GM23338 (cell line): ENCODE measurements around the gene CIAPIN1. TPM values are rescaled to one million over a fixed set of nuclear protein-coding genes. Genes with fewer than 3 reads are reported as not detected.

ENCODE experiments used
- ATAC-seq: fragments of 200-7000 bp; cut with Tn5 transposase; 3 replicates; pipeline ENCODE4 v1.9.1; 2020
- DNase-seq: peaks from one replicate; pipeline ENCODE4 v3.0.0-alpha.2; 2015; ENCODE audit warnings: low spot score
- H2AFZ ChIP-seq: fragments of 200-600 bp; sonication (generic); 2 replicates; pipeline ENCODE4 v1.8.0; 2016; ENCODE audit warnings: antibody characterized with exemption, mild to moderate bottlenecking, moderate library complexity
- H3F3A ChIP-seq: fragments of 200-600 bp; sonication (generic); replicated peaks from 2 replicates; pipeline ENCODE4 v1.8.0; 2017; ENCODE audit warnings: antibody characterized with exemption, mixed run types, low read depth
- H3K27ac ChIP-seq: fragments of 200-600 bp; sonication (generic); 2 replicates; pipeline ENCODE4 v1.6.1; 2016; ENCODE audit warnings: low read depth
- H3K27me3 ChIP-seq: fragments of 200-600 bp; sonication (generic); 2 replicates; pipeline ENCODE4 v1.8.0; 2016; ENCODE audit warnings: mild to moderate bottlenecking, mixed run types, moderate library complexity; ENCODE audit not compliant: insufficient read depth
- H3K36me3 ChIP-seq: fragments of 200-600 bp; sonication (generic); 2 replicates; pipeline ENCODE4 v1.8.0; 2016; ENCODE audit warnings: mild to moderate bottlenecking; ENCODE audit not compliant: insufficient read depth
- H3K4me1 ChIP-seq: fragments of 200-600 bp; sonication (generic); 2 replicates; pipeline ENCODE4 v1.8.0; 2016; ENCODE audit warnings: mild to moderate bottlenecking, moderate library complexity; ENCODE audit not compliant: insufficient read depth
- H3K4me2 ChIP-seq: fragments of 200-600 bp; sonication (generic); 2 replicates; pipeline ENCODE4 v1.7.1; 2017; ENCODE audit warnings: mixed run types
- H3K4me3 ChIP-seq: fragments of 200-600 bp; sonication (generic); 2 replicates; pipeline ENCODE4 v1.6.1; 2016; ENCODE audit warnings: mixed run types
- H3K79me2 ChIP-seq: fragments of 200-600 bp; sonication (generic); replicated peaks from 2 replicates; pipeline ENCODE4 v1.8.0; 2017; ENCODE audit warnings: mild to moderate bottlenecking; ENCODE audit not compliant: insufficient read depth
- H3K9me2 ChIP-seq: fragments of 200-600 bp; sonication (generic); 2 replicates; pipeline ENCODE4 v1.8.0; 2017; ENCODE audit not compliant: insufficient read depth
- H4K20me1 ChIP-seq: fragments of 200-600 bp; sonication (generic); replicated peaks from 2 replicates; pipeline ENCODE4 v1.8.0; 2017; ENCODE audit warnings: mild to moderate bottlenecking; ENCODE audit not compliant: insufficient read depth
- H3K27ac Mint-ChIP-seq: 2 replicates; pipeline ENCODE4 v1.8.0; 2020; ENCODE audit warnings: inconsistent platforms, mild to moderate bottlenecking, moderate library complexity, mixed read lengths
- H3K27me3 Mint-ChIP-seq: 3 replicates; pipeline ENCODE4 v1.8.0; 2022; ENCODE audit warnings: low read depth, mild to moderate bottlenecking, moderate library complexity, mixed read lengths, inconsistent platforms; ENCODE audit not compliant: insufficient read depth, poor library complexity
- H3K36me3 Mint-ChIP-seq: 3 replicates; pipeline ENCODE4 v1.8.0; 2021; ENCODE audit warnings: low read depth, mild to moderate bottlenecking, inconsistent platforms, moderate library complexity, mixed read lengths
- H3K4me1 Mint-ChIP-seq: 3 replicates; pipeline ENCODE4 v1.8.0; 2020; ENCODE audit warnings: mild to moderate bottlenecking, inconsistent platforms, mixed read lengths
- H3K4me3 Mint-ChIP-seq: 3 replicates; pipeline ENCODE4 v1.8.0; 2021; ENCODE audit warnings: moderate library complexity, mild to moderate bottlenecking, inconsistent platforms, mixed read lengths
- H3K9me3 Mint-ChIP-seq: 3 replicates; pipeline ENCODE4 v1.8.0; 2020; ENCODE audit warnings: moderate library complexity, mild to moderate bottlenecking, inconsistent platforms, mixed read lengths
- EZH2 ChIP-seq: fragments of 200-600 bp; sonication (generic); IDR thresholded peaks from one replicate; pipeline ENCODE4 v1.8.0; 2017; ENCODE audit warnings: antibody characterized with exemption, mild to moderate bottlenecking, low read depth; ENCODE audit not compliant: unreplicated experiment
- POLR2AphosphoS5 ChIP-seq: IDR thresholded peaks from 2 replicates; pipeline ENCODE4 v1.6.1; 2016; ENCODE audit warnings: antibody characterized with exemption, low read depth
- polyA plus RNA-seq: library from polyadenylated mRNA; unstranded; fragments of >200 nt; fragmentation: Nextera tagmentation; extraction: Ambion mirVana; gene quantifications from 2 replicates; pipeline ENCODE4 v1.2.1, GENCODE V29; 2016
- total RNA-seq: library from RNA; depleted of rRNA; stranded (reverse); fragments of >200 nt; shearing (Covaris generic); gene quantifications from 2 replicates; pipeline ENCODE4 v1.2.3, GENCODE V29; 2014
- TF ChIP-seq, protein P1 (sequence below): fragments of 250-450 bp; sonication (Bioruptor Pico); IDR thresholded peaks from 2 replicates; pipeline ENCODE4 v1.5.0; 2020; ENCODE audit warnings: mild to moderate bottlenecking, moderate library complexity

CIAPIN1 gene
- total and polyA plus RNA-seq, 2 experiments from 2014 or later: 36.5 to 75.4 TPM

DNA sequence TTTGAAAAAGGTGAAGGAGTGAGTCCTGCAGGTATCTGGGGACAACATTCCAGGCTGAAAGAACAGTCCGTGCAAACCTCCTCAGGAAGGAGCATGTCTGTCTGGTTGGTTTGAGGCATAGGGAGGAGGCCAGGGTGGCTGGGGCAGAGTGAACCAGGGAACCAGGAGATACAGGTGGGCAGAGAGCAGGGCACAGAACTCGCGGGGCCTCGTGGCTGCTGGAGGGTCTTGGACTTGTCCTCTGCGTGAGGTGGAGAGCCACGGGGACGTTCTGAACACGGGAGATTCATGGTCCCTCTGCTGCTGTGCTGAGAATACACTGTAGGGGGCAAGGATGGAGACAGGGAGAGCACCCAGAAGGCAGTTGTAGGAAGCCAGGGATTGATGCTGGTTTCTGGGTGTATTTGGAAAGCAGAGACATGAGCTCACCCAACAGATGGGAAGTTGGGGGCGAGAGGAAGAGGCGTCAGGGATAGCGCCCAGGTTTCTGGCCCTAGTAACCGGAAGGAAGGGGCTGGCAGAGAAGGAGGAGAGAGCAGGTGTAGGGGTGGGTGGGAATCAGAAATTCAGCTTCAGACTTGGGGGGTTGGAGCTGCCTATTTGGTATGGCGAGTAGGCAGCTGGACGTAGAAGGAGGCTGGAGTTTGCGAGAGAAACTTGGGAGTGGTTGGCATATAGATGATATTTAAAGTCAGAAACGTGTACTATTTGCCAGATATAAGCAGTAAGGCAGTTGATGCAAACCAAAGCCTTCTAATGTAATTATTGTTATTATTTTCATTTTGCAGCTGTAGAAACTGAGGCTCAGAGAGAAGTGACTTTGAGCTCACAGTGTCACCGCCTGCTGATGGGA, 43.0 kb downstream of the CIAPIN1 start, which contains the start of gene CCL17:
Gene CCL17, plus strand, starts transcription at position 803 of the 853 bp plus-strand sequence. CDS start 9,166 bp downstream, outside the sequence.
- Histone ChIP-seq H3K27ac (no peak within 1 kb of the TSS), H3K27me3 (no peaks in the 10 kb centered on the region), H3K79me2 (no peaks in the 10 kb centered on the region), H3K4me3 (no peak within 1 kb of the TSS), H3K9me2 (0 out of 2 replicates have a peak, but pooled peaks cover 4% of the 10 kb centered on the region), H3K4me1 (no peaks in the 10 kb centered on the region), H3F3A (no peaks in the 10 kb centered on the region), H2AFZ (no peak within 1 kb of the TSS), H4K20me1 (no peaks in the 10 kb centered on the region), H3K36me3 (no peaks in the 10 kb centered on the region), H3K4me2 (no peak within 1 kb of the TSS)
- Mint-ChIP-seq H3K9me3 (no peaks in the 10 kb centered on the region), H3K27ac (no peak within 1 kb of the TSS), H3K36me3 (no peaks in the 10 kb centered on the region), H3K4me3 (no peak within 1 kb of the TSS), H3K4me1 (no peaks in the 10 kb centered on the region; the same call in 2 of the 3 replicates), H3K27me3 (peaks cover 12% of the 10 kb centered on the region)
- DNase-seq (no peak), ATAC-seq (no peak)
- TF ChIP-seq POLR2AphosphoS5 (no peak), EZH2 (no peak)
- TF ChIP-seq, protein P1, sequence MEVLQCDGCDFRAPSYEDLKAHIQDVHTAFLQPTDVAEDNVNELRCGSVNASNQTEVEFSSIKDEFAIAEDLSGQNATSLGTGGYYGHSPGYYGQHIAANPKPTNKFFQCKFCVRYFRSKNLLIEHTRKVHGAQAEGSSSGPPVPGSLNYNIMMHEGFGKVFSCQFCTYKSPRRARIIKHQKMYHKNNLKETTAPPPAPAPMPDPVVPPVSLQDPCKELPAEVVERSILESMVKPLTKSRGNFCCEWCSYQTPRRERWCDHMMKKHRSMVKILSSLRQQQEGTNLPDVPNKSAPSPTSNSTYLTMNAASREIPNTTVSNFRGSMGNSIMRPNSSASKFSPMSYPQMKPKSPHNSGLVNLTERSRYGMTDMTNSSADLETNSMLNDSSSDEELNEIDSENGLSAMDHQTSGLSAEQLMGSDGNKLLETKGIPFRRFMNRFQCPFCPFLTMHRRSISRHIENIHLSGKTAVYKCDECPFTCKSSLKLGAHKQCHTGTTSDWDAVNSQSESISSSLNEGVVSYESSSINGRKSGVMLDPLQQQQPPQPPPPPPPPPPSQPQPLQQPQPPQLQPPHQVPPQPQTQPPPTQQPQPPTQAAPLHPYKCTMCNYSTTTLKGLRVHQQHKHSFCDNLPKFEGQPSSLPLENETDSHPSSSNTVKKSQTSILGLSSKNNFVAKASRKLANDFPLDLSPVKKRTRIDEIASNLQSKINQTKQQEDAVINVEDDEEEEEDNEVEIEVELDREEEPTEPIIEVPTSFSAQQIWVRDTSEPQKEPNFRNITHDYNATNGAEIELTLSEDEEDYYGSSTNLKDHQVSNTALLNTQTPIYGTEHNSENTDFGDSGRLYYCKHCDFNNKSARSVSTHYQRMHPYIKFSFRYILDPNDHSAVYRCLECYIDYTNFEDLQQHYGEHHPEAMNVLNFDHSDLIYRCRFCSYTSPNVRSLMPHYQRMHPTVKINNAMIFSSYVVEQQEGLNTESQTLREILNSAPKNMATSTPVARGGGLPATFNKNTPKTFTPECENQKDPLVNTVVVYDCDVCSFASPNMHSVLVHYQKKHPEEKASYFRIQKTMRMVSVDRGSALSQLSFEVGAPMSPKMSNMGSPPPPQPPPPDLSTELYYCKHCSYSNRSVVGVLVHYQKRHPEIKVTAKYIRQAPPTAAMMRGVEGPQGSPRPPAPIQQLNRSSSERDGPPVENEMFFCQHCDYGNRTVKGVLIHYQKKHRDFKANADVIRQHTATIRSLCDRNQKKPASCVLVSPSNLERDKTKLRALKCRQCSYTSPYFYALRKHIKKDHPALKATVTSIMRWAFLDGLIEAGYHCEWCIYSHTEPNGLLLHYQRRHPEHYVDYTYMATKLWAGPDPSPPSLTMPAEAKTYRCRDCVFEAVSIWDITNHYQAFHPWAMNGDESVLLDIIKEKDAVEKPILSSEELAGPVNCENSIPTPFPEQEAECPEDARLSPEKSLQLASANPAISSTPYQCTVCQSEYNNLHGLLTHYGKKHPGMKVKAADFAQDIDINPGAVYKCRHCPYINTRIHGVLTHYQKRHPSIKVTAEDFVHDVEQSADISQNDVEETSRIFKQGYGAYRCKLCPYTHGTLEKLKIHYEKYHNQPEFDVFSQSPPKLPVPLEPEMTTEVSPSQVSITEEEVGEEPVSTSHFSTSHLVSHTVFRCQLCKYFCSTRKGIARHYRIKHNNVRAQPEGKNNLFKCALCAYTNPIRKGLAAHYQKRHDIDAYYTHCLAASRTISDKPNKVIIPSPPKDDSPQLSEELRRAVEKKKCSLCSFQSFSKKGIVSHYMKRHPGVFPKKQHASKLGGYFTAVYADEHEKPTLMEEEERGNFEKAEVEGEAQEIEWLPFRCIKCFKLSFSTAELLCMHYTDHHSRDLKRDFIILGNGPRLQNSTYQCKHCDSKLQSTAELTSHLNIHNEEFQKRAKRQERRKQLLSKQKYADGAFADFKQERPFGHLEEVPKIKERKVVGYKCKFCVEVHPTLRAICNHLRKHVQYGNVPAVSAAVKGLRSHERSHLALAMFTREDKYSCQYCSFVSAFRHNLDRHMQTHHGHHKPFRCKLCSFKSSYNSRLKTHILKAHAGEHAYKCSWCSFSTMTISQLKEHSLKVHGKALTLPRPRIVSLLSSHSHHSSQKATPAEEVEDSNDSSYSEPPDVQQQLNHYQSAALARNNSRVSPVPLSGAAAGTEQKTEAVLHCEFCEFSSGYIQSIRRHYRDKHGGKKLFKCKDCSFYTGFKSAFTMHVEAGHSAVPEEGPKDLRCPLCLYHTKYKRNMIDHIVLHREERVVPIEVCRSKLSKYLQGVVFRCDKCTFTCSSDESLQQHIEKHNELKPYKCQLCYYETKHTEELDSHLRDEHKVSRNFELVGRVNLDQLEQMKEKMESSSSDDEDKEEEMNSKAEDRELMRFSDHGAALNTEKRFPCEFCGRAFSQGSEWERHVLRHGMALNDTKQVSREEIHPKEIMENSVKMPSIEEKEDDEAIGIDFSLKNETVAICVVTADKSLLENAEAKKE (CRISPR knock-in tag): no peak
